Smooth muscle cell (in vitro differentiated cells): ENCODE results near the gene KCNG2. TPM values are rescaled to one million over a fixed set of nuclear protein-coding genes. Genes with fewer than 3 reads are reported as not detected.

Experiments
- DNase-seq: peaks from one replicate; lab custom pipeline; 2025; ENCODE audit not compliant: unreplicated experiment; lab: John Stamatoyannopoulos, UW
- H2AFZ ChIP-seq: fragments of 200-600 bp; sonication (generic); 2 replicates; pipeline ENCODE4 v1.6.0; 2016; ENCODE audit warnings: antibody characterized with exemption, low read depth, mild to moderate bottlenecking
- H3F3A ChIP-seq: fragments of 200-600 bp; sonication (generic); 2 replicates; pipeline ENCODE4 v1.6.0; 2017; ENCODE audit warnings: antibody characterized with exemption, low read depth
- H3K27ac ChIP-seq: fragments of 200-600 bp; sonication (generic); 2 replicates; pipeline ENCODE4 v1.5.1; 2016; ENCODE audit warnings: low read depth, mild to moderate bottlenecking
- H3K27me3 ChIP-seq: fragments of 200-600 bp; sonication (generic); 2 replicates; pipeline ENCODE4 v1.6.1; 2016; ENCODE audit warnings: low read depth, mild to moderate bottlenecking
- H3K36me3 ChIP-seq: fragments of 200-600 bp; sonication (generic); 2 replicates; pipeline ENCODE4 v1.5.1; 2016; ENCODE audit warnings: low read depth
- H3K4me1 ChIP-seq: fragments of 200-600 bp; sonication (generic); 2 replicates; pipeline ENCODE4 v1.5.1; 2016; ENCODE audit warnings: low read depth
- H3K4me2 ChIP-seq: fragments of 200-600 bp; sonication (generic); 2 replicates; pipeline ENCODE4 v1.6.0; 2016; ENCODE audit warnings: mild to moderate bottlenecking
- H3K4me3 ChIP-seq: fragments of 200-600 bp; sonication (generic); 2 replicates; pipeline ENCODE4 v1.5.1; 2016; ENCODE audit warnings: mild to moderate bottlenecking
- H3K79me2 ChIP-seq: fragments of 200-600 bp; sonication (generic); 2 replicates; pipeline ENCODE4 v1.6.0; 2016; ENCODE audit warnings: low read depth, mild to moderate bottlenecking
- H3K9ac ChIP-seq: fragments of 200-600 bp; sonication (generic); 2 replicates; pipeline ENCODE4 v1.6.0; 2016; ENCODE audit warnings: low read depth
- H3K9me3 ChIP-seq: fragments of 200-600 bp; sonication (generic); replicated peaks from 2 replicates; pipeline ENCODE4 v1.5.1; 2016; ENCODE audit warnings: low read depth
- H4K20me1 ChIP-seq: fragments of 200-600 bp; sonication (generic); 2 replicates; pipeline ENCODE4 v1.6.0; 2016; ENCODE audit warnings: low read depth
- CTCF ChIP-seq: fragments of 200-600 bp; sonication (generic); IDR thresholded peaks from 2 replicates; pipeline ENCODE4 v1.5.1; 2017; ENCODE audit warnings: borderline replicate concordance, mild to moderate bottlenecking, antibody characterized with exemption; ENCODE audit not compliant: insufficient read depth, poor library complexity, severe bottlenecking
- WGBS: methylation state at CpG from one replicate; pipeline ENCODE4 v1.1.7; 2016; ENCODE audit warnings: low lambda C conversion rate; 5-methylcytosine and 5-hydroxymethylcytosine counted together
- polyA plus RNA-seq: library from polyadenylated mRNA; unstranded; fragments of >200 nt; fragmentation: Nextera tagmentation; extraction: Ambion mirVana; gene quantifications from 2 replicates; pipeline ENCODE4 v1.2.1, GENCODE V29; 2016
- total RNA-seq: library from RNA; depleted of rRNA; stranded (reverse); fragments of >200 nt; gene quantifications from 2 replicates; pipeline ENCODE4 v1.2.3, GENCODE V29; 2014

KCNG2 gene
- total and polyA plus RNA-seq, 2 experiments from 2014 or later: 0.17 TPM; not detected in 1

GRCh38 chr18:79771446-79772107 is 26.2 kb upstream of the KCNG2 start:
- Histone ChIP-seq H3K4me1 (no peaks in the 10 kb centered on the region), H4K20me1 (no peaks in the 10 kb centered on the region), H2AFZ (no peak overlapping the region), H3F3A (no peaks in the 10 kb centered on the region), H3K36me3 (no peaks in the 10 kb centered on the region), H3K9ac (no peak overlapping the region), H3K79me2 (no peaks in the 10 kb centered on the region), H3K27me3 (no peaks in the 10 kb centered on the region), H3K9me3 (peaks cover 4% of the 10 kb centered on the region), H3K27ac (no peak overlapping the region), H3K4me3 (no peak overlapping the region), H3K4me2 (no peak overlapping the region)
- WGBS: 91% methylated on average over 24 of the region's 35 CpGs
- no peak for TF ChIP-seq CTCF
- no peak for DNase-seq

- no peak for DNase-seq
- no peaks in the 10 kb centered on the region for H3K36me3 ChIP-seq
- peaks cover 4% of the 10 kb centered on the region for H3K9me3 ChIP-seq
- no peaks in the 10 kb centered on the region for H3K27me3 ChIP-seq
- no peak overlapping the region for H3K4me3 ChIP-seq
- WGBS: 92% methylated on average over 35 of the region's 38 CpGs
- no peaks in the 10 kb centered on the region for H3K4me1 ChIP-seq
- H4K20me1 ChIP-seq: no peaks in the 10 kb centered on the region
- H3K27ac ChIP-seq: no peak overlapping the region
- TF ChIP-seq CTCF: no peak
- H3K79me2 ChIP-seq: no peaks in the 10 kb centered on the region
- no peak overlapping the region for H3K4me2 ChIP-seq
- H3F3A ChIP-seq: no peaks in the 10 kb centered on the region
- H3K9ac ChIP-seq: no peak overlapping the region
- H2AFZ ChIP-seq: no peak overlapping the region
Observed at GRCh38 chr18:79772108-79772864, 25.5 kb upstream of the KCNG2 start.

GRCh38 chr18:79772865-79773696 is 24.7 kb upstream of the KCNG2 start:
- H3K79me2 ChIP-seq: no peaks in the 10 kb centered on the region
- 94% methylated on average over 31 of the region's 31 CpGs for WGBS
- H3K4me2 ChIP-seq: no peak overlapping the region
- H3K4me3 ChIP-seq: no peak overlapping the region
- TF ChIP-seq CTCF: no peak
- no peak overlapping the region for H3K27ac ChIP-seq
- H2AFZ ChIP-seq: no peak overlapping the region
- H3K4me1 ChIP-seq: no peaks in the 10 kb centered on the region
- no peak for DNase-seq
- no peak overlapping the region for H3K9ac ChIP-seq
- H3F3A ChIP-seq: no peaks in the 10 kb centered on the region
- no peaks in the 10 kb centered on the region for H3K36me3 ChIP-seq
- H3K27me3 ChIP-seq: no peaks in the 10 kb centered on the region
- no peaks in the 10 kb centered on the region for H3K9me3 ChIP-seq
- H4K20me1 ChIP-seq: no peaks in the 10 kb centered on the region
